ENCODE results near the gene TBC1D2B.

TBC1D2B gene

GRCh38 chr15:78010067-78010466 lies 67.4 kb downstream of the TBC1D2B start:
- peak overlapping the region; percentile 26 for H3K27ac Mint-ChIP-seq

GRCh38 chr15:78007964-78008886 lies 69.3 kb downstream of the TBC1D2B start:
- intact Hi-C loops (cut with micrococcal nuclease), result no loop called here
- Mint-ChIP-seq H3K27me3 (no peaks in the 10 kb centered on the region), H3K9me3 (no peaks in the 10 kb centered on the region), H3K4me3 (no peak overlapping the region), H3K27ac (no peak overlapping the region), H3K4me1 (ENCODE audit: low read depth) (peaks cover 13% of the 10 kb centered on the region), H3K36me3 (ENCODE audit: low read depth) (peaks cover 100% of the 10 kb centered on the region)

More at GRCh38 chr15:78010067-78010466, 67.4 kb downstream of the TBC1D2B start:
- Mint-ChIP-seq H3K36me3 (ENCODE audit: low read depth) (peaks cover 100% of the 10 kb centered on the region), H3K9me3 (no peaks in the 10 kb centered on the region), H3K4me3 (no peak overlapping the region), H3K4me1 (ENCODE audit: low read depth) (peaks cover 13% of the 10 kb centered on the region), H3K27me3 (no peaks in the 10 kb centered on the region)
- intact Hi-C loops (cut with micrococcal nuclease), result no loop called here

GRCh38 chr15:78007211-78007931 lies 70.1 kb downstream of the TBC1D2B start:
- Mint-ChIP-seq H3K27me3 (no peaks in the 10 kb centered on the region), H3K27ac (no peak overlapping the region), H3K9me3 (no peaks in the 10 kb centered on the region), H3K4me1 (ENCODE audit: low read depth) (peaks cover 13% of the 10 kb centered on the region), H3K36me3 (ENCODE audit: low read depth) (peaks cover 100% of the 10 kb centered on the region), H3K4me3 (no peak overlapping the region)
- intact Hi-C loops (cut with micrococcal nuclease), result no loop called here

- H3K9me3 Mint-ChIP-seq, result no peaks in the 10 kb centered on the region
- no peak overlapping the region for H3K27ac Mint-ChIP-seq
- H3K4me3 Mint-ChIP-seq, result no peak overlapping the region
- H3K4me1 Mint-ChIP-seq (ENCODE audit: low read depth), result peaks cover 13% of the 10 kb centered on the region
- intact Hi-C loops (cut with micrococcal nuclease), result no loop called here
- peaks cover 100% of the 10 kb centered on the region for H3K36me3 Mint-ChIP-seq (ENCODE audit: low read depth)
- H3K27me3 Mint-ChIP-seq, result no peaks in the 10 kb centered on the region
These were observed 70.8 kb downstream of the TBC1D2B start for GRCh38 chr15:78006567-78007205.

- intact Hi-C loops (cut with micrococcal nuclease), result loop anchor here (5.0 kb wide), 1 partner anchor 102 kb away; no protein-coding TSS in a partner anchor
- Mint-ChIP-seq H3K4me3 (no peak overlapping the region), H3K36me3 (ENCODE audit: low read depth) (peaks cover 100% of the 10 kb centered on the region), H3K27ac (no peak overlapping the region), H3K27me3 (no peaks in the 10 kb centered on the region), H3K9me3 (no peaks in the 10 kb centered on the region), H3K4me1 (ENCODE audit: low read depth) (peaks cover 28% of the 10 kb centered on the region)
These were observed 72.4 kb downstream of the TBC1D2B start for GRCh38 chr15:78004919-78005634.

GRCh38 chr15:78004222-78004727 lies 73.2 kb downstream of the TBC1D2B start:
- Mint-ChIP-seq H3K4me3 (no peak overlapping the region), H3K27ac (no peak overlapping the region), H3K4me1 (ENCODE audit: low read depth) (peaks cover 29% of the 10 kb centered on the region), H3K27me3 (no peaks in the 10 kb centered on the region), H3K36me3 (ENCODE audit: low read depth) (peaks cover 100% of the 10 kb centered on the region), H3K9me3 (no peaks in the 10 kb centered on the region)
- intact Hi-C loops (cut with micrococcal nuclease), result loop anchor here (5.0 kb wide), 1 partner anchor 103 kb away; no protein-coding TSS in a partner anchor

- Mint-ChIP-seq H3K4me3 (no peak overlapping the region), H3K36me3 (ENCODE audit: low read depth) (peaks cover 100% of the 10 kb centered on the region), H3K9me3 (no peaks in the 10 kb centered on the region), H3K27me3 (no peaks in the 10 kb centered on the region), H3K4me1 (ENCODE audit: low read depth) (peaks cover 29% of the 10 kb centered on the region), H3K27ac (no peak overlapping the region)
- intact Hi-C loops (cut with micrococcal nuclease), result loop anchor here (5.0 kb wide), 1 partner anchor 104 kb away; no protein-coding TSS in a partner anchor
These were observed 73.9 kb downstream of the TBC1D2B start for GRCh38 chr15:78003539-78004008.

- Mint-ChIP-seq H3K4me3 (no peak overlapping the region), H3K9me3 (no peaks in the 10 kb centered on the region), H3K4me1 (ENCODE audit: low read depth) (peaks cover 29% of the 10 kb centered on the region), H3K36me3 (ENCODE audit: low read depth) (peaks cover 100% of the 10 kb centered on the region), H3K27ac (no peak overlapping the region), H3K27me3 (no peaks in the 10 kb centered on the region)
- intact Hi-C loops (cut with micrococcal nuclease), result loop anchor here (5.0 kb wide), 1 partner anchor 104 kb away; no protein-coding TSS in a partner anchor
These were observed 74.5 kb downstream of the TBC1D2B start for GRCh38 chr15:78002996-78003395.

- H3K9me3 Mint-ChIP-seq, result no peaks in the 10 kb centered on the region
- H3K4me1 Mint-ChIP-seq (ENCODE audit: low read depth), result peaks cover 16% of the 10 kb centered on the region
- peaks cover 100% of the 10 kb centered on the region for H3K36me3 Mint-ChIP-seq (ENCODE audit: low read depth)
- intact Hi-C loops (cut with micrococcal nuclease), result loop anchor here (5.0 kb wide), 1 partner anchor 106 kb away; no protein-coding TSS in a partner anchor
- no peak overlapping the region for H3K27ac Mint-ChIP-seq
- no peak overlapping the region for H3K4me3 Mint-ChIP-seq
- no peaks in the 10 kb centered on the region for H3K27me3 Mint-ChIP-seq
These were observed 75.9 kb downstream of the TBC1D2B start for GRCh38 chr15:78001656-78002055.

GRCh38 chr15:78000927-78001249 lies 76.6 kb downstream of the TBC1D2B start:
- Mint-ChIP-seq H3K4me3 (no peak overlapping the region), H3K27me3 (no peaks in the 10 kb centered on the region), H3K4me1 (ENCODE audit: low read depth) (peaks cover 16% of the 10 kb centered on the region), H3K9me3 (no peaks in the 10 kb centered on the region), H3K27ac (peak overlapping the region; percentile 54), H3K36me3 (ENCODE audit: low read depth) (peaks cover 99% of the 10 kb centered on the region)
- intact Hi-C loops (cut with micrococcal nuclease), result loop anchor here (5.0 kb wide), 1 partner anchor 106 kb away; no protein-coding TSS in a partner anchor

GRCh38 chr15:78000091-78000926 lies 77.2 kb downstream of the TBC1D2B start:
- Mint-ChIP-seq H3K4me3 (no peak overlapping the region), H3K27me3 (no peaks in the 10 kb centered on the region), H3K27ac (peak overlapping the region; percentile 54), H3K9me3 (no peaks in the 10 kb centered on the region), H3K36me3 (ENCODE audit: low read depth) (peaks cover 99% of the 10 kb centered on the region), H3K4me1 (ENCODE audit: low read depth) (peaks cover 16% of the 10 kb centered on the region)
- intact Hi-C loops (cut with micrococcal nuclease), result loop anchor here (5.0 kb wide), 1 partner anchor 107 kb away; no protein-coding TSS in a partner anchor

- H3K36me3 Mint-ChIP-seq (ENCODE audit: low read depth), result peaks cover 98% of the 10 kb centered on the region
- no peak overlapping the region for H3K4me3 Mint-ChIP-seq
- no peaks in the 10 kb centered on the region for H3K9me3 Mint-ChIP-seq
- intact Hi-C loops (cut with micrococcal nuclease), result no loop called here
- H3K4me1 Mint-ChIP-seq (ENCODE audit: low read depth), result peaks cover 16% of the 10 kb centered on the region
- no peak overlapping the region for H3K27ac Mint-ChIP-seq
- H3K27me3 Mint-ChIP-seq, result no peaks in the 10 kb centered on the region
These were observed 78.0 kb downstream of the TBC1D2B start for GRCh38 chr15:77999486-77999885.

All from dendritic cell treated with granulocyte-macrophage colony-stimulating factor and Interleukin-4, amounts not matched to agents 40 ng/mL and 50 ng/mL, for 4 days (primary cell).